Urothelium cell line (cell line): ENCODE results near the gene VENTX.

ENCODE experiments used
- DNase-seq: peaks from one replicate; pipeline ENCODE4 v3.0.0; 2011; ENCODE audit warnings: low spot score, mixed read lengths
- FAIRE-seq: peaks from 2 replicates; lab custom pipeline; 2011; peaks lifted over from hg19 to GRCh38; lab: Jason Lieb, UNC

The VENTX gene

DNA sequence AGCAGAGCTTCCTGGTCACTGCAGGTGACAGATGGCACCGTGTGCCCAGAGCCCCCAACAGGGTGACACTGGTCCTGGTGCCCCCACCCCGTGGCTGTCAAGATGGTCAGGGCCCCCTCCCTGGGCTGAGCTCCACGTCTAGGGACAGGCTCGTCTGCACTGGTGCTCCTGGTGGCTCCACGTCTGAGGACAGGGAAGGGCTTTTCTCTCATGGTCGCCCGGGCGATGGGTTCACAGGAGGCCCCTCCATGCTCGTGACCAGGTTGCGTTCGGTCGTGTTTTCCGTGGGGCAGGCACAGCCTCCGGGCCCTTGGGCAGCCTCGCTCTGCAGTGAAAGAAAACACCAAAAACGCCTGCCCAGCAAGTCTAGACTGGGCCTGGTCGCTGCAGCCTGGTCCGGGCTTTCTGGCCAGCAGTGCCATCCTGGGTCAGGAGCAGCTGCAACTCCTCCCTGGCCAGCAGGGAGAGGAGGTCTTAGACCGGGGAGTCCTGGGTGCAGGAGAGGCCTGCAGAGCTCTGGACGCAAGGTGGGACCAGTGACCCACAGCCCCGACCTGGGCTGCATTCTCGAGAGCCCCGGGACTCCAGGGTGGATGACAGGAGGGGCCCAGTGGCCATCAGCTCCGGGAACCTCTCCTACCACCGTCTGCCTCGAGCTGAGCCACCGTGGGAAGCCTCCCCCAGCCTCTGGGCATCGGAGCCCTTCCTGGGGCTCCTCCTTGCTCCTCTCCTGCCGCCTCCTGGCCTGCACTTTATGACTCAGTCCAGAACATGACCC, 35.5 kb upstream of the VENTX start:
- no peak for FAIRE-seq
- no peak for DNase-seq

DNA sequence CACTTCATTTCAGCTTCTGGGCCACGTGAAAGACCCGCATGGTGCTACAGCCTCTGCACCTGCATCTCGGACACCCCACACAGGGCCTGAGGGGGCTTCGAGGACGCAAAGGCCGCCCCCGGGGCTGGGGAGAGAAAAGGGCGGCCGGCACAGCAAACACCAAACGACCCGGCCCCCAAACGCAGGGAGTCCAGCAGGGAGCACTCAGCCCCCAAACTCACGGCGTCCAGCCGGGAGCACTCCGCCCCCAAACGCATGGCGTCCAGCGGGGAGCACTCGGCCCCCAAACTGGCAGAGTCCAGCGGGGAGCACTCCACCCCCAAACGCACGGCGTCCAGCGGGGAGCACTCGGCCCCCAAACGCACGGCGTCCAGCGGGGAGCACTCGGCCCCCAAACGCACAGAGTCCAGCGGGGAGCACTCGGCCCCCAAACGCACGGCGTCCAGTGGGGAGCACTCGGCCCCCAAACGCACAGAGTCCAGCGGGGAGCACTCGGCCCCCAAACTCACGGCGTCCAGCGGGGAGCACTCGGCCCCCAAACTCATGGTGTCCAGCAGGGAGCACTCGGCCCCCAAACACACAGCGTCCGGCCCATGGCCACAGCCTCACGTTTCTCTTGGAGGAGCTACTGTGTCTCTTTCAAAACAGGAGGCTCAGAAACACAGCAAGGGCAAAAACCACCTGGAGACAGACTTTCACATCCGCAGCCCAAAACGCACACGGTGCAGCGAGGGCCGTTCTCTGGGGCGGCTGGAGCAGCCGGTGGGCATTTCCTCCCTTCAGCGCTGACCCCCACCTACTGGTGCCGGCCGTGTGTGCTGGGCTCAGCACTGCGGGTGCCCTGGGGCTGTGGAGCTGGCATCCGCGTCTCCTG, 34.6 kb upstream of the VENTX start:
- no peak for FAIRE-seq
- DNase-seq, result no peak

DNA sequence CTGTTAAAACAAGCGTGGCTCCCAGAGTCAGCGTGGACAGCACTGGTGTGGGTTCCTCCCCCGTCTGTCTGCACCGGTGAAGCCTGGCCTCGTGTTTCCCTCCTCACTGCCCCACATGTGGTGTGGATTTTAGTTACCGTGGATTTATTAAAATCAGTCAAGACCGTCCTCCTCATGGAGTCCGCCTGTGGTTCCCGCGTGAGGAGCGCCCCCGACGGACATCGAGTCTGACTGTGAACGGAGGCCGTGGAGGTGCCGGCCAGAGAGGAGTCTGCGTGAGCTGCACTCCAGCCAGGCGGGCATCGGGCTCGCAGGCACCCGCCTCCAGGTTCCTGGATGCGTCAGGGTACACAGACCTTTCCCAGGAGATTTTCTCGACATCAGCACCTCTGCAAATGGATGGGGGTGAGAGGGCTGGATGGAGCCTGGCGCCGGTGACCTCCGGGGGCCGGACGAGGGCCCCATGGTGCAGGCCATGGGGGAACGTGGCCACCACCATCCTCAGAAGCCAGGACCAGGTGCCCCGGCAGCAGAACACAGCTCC, 33.9 kb upstream of the VENTX start:
- FAIRE-seq (no peak), DNase-seq (no peak)

DNA sequence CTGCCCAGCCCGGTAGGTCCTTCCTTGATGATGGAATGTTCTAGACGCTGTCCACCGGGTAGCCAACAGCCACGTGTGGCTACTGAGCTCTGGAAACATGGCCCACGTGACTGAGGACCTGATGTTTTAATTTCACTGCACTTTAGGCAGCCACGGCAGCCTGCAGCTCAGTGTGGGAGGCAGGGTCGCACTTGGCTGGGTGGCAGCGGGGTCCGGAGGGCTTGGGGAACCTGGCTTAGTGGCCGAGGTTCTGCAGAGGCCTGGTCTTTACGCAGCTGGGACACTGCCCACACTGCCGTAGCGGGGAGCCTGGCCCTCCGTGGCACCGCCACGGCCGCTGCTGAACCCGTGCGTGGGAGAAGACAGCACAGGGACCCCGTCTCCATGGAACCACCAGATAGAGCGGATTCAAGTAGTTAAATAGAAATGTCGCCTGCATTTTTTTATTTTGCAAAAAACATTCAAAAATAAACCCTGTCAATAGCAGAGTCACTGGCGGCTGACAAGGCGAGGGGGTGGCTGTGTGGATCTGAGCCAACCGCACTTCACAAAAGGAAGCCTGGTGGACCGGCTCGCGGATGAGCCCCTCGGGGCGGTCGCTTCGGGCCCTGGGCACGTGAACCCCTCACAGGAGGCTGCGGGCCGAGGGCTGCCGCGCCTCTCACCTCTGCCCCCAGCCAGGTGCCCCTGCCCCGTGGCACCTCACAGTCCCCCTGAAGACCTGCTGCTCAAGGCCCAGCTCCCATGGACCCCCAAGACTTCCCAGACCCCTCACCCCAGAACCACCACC, 33.2 kb upstream of the VENTX start:
- no peak for FAIRE-seq
- no peak for DNase-seq

DNA sequence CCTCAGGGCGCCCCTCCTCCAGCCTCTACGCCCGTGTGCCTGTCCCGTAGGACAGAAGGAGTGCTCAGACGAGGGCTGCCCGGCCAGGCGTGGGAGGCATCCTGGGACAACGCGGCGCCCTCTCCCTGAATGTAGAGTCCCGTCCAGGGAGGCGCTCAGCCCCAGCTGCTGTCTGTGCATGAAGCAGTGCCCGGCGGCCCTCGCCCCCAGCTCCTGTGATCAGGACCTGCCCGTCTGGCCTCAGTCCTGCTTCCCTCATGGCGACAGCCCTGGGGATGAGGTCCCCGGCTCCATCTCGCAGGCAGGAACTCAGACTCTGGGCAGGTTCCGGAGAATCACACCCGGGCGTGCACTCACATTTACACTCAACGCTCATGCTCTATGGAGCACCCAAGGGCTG, 32.5 kb upstream of the VENTX start:
- FAIRE-seq (no peak), DNase-seq (no peak)

DNA sequence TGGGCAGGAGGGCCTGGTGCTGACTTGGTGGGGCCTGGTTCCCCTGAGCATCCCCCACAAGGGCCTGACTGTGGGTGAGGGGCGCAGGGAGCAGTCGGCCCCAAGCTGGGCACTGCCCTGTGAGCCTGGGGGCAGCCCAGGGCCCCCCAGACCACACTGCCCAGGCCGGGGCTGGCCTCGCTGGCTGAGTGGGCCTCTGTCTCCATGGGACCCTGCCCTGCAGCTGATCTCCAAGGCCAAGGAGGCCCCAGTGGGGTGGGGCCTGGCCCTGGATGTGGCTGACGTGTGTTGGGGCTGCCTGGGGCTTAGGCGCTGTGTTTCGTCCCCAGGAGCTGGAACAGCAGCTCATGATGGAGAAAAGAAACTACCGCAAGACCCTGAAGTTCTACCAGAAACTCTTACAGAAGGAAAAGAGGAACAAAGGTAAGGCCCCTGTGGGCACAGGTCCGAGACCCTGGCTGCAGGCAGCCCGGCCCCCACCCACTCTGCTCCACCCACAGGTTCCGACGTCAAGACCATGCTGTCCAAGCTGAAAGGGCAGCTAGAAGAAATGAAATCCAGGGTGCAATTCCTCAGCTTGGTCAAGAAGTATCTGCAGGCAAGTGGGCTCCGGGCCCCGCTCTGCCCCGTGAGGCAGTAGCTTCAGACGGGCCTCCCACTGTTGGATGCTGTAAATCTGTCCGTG, 31.2 kb upstream of the VENTX start:
- DNase-seq (no peak), FAIRE-seq (no peak)

DNA sequence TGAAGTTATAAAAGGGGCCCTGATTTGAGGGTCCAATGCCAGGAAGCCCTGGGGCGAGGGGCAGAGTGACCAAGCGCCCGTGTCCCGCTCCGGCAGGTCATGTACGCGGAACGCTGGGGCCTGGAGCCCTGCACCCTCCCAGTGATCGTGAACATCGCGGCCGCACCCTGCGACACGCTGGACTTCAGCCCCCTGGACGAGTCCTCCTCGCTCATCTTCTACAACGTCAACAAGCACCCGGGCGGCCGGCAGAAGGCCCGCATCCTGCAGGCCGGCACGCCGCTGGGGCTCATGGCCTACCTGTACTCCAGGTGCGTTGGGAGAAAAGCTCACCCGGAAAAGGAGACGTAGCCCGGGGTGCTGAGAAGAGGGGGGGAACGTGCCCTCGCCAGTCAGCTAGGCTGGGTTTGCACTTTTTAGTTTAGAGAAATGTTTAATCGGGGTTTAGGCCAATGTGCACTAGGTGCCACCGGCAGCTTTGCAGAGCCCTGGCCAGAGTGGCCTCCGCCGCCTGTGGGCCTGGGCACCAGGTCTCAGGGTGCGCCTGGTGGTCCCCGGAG, 30.5 kb upstream of the VENTX start:
- FAIRE-seq, result no peak
- DNase-seq, result no peak

DNA sequence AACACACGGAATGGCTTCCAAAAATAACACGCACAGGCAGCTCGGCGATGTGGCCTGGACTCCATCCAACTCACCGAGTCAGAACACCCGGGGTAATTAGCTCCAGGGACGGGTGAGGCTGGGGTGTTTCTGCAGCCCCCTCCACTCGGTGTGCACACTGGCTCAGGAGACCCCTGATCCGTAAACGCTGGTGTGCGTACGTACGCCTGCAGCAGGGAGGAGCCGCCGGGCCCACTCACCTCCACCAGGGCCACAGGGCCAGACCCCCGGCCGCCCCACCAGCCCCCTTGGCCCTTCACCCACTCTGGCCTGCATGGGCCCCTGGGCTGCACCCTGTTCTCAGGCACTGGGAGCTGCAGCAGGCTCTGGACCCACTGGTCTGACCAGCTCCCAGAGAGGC, 30.0 kb upstream of the VENTX start:
- DNase-seq (no peak), FAIRE-seq (no peak)

DNA sequence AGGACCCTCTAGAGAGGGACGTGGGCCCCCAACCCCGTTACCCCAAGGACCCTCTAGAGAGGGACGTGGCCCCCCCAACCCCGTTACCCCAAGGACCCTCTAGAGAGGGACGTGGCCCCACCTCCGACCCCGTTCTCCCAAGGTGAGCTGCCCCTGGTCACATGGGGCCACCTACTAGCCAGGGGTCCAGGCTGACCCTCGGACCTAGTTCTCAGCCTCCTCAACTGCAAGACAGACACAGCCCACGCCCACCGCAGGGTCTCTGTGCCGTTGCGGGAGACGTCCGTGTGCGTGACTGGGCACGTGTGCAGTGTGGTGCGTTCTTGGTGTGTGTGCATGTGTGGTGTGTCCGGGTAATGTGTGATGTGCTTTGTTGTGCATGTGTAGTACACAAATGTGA, 29.2 kb upstream of the VENTX start:
- FAIRE-seq (no peak), DNase-seq (no peak)

DNA sequence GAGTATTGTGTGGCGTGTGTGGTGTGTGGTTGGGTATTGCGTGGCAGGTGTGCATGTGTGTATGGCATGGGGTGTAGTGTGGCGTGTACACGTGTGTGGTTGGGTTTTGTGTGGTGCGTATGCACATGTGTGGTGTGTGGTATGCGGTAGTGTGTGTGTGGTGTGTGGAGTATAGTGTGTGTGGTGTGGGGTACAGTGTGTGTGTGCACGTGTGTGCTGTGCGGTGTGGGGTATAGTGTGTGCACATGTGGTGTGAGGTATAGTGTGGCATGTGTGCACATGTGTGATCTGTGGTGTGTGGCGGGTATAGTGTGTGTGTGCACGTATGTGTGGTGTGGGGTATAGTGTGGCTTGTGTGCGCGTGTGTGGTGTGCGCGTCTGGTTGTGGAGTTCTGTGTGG, 28.5 kb upstream of the VENTX start:
- DNase-seq (no peak), FAIRE-seq (peak; percentile 91)

DNA sequence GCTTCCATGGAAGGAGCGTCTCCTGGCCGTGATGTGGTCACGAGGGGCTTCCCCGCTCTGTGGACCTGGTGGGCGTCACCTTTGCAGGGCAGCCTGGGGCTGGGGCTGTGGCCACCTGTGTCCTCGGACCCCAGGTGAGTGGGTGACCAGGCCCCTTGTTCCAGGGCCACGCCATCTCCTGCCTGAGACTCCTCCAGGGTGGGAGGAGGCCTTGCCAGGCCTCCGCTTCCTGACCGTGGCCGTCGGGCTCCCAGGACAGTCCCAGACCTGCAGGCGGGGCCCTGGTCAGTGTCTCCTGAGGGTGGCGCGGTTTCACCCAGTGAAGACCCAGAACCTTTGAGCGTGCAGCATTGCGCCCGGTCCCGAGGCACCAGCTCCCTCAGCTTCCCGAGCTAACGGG, 28.0 kb upstream of the VENTX start:
- DNase-seq (no peak), FAIRE-seq (no peak)

DNA sequence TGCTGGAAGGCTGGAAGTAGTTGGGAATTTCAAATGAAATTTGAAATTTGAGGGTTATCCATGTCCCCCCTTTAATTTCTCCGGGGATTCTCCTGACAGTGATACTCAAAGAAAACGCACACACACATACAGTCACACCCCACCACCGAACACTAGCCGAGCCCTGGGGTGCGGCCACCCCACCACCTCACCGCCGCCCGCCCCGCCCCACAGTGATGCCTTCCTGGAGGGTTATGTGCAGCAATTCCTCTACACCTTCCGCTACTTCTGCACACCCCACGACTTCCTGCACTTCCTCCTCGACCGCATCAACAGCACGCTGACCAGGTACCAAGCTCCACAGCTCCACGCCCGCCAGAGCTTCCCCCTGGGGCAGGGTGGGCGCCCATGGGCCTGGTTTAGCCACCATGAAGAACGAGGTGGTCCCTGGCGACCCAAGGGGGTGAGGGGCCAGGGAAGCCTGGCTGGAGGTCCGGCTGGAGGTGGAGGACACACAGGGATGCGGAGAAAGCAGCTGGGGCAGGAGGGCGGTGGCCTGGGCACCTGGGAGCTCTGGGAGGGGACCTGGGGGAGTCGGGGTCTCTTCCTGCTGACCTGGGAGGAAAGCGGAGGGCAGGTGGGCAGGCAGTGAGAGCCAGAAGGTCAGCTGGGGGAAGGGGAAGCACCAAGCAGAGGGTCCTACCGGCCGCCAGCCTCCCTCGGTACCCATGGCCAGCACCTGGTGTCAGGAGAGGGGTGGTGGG, 27.1 kb upstream of the VENTX start:
- FAIRE-seq, result no peak
- DNase-seq, result no peak

DNA sequence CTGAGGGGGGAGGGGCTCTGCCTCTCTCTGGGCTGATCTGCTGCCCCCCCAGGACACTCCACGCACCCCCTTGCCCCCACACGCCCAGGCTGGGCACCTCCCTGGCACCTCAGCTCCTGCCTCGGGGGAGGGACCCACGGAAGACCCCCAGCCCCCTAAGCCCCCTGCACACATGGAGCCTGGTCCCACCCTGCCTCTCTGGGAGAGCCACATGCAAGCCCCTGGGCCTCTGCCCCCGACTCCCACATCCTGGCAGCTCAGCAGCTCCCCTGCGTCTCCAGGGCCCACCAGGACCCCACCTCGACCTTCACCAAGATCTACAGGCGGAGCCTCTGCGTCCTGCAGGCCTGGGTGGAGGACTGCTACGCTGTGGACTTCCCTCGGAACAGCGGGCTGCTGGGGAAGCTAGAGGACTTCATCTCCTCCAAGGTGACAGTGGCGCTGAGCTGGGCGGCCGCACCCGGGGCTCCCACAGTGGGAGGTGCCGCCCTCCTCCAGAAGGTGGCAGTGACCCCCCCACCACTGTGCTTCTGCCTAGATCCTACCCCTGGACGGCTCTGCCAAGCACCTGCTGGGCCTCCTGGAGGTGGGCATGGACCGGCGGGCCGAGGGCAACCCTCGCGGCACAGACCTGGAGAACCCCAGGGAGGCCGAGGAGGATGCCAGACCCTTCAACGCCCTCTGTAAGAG, 26.4 kb upstream of the VENTX start:
- no peak for FAIRE-seq

DNA sequence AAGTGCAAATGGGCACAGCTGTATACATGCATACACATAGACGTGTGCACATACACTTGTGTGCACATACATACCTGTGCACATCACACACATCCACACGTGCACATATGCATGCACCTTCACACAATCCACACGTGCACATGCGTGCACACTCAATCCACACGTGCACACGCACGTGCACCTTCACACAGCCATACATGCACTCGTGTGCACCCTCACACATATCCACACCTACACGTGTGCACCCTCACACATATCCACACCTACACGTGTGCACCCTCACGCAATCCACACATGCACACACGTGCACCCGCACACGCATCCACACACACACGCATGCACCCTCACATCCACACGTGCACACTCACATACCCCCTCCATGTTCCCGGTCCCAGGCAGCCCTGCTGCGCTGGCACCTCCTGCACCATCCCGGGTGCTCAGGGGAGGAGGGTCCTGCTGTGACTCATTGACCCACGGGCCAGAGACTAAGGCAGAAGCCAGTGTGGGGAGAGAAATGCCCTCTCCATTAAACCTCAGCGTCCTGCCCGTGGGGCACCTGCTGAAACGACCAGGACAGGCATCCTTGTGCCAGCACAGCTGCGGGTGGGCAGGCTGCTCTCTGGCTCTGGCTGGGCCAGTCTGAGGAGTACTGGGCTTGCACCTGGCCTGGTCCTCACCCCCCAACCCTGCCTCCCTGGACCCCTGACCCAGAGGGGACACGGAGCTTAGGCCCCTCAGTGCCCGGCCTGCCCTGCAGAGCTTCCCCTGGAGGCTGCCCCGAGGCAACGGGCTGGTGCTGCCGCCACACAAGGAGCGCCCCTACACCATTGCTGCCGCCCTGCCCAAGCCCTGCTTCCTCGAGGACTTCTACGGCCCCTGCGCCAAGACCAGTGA, 25.4 kb upstream of the VENTX start:
- FAIRE-seq, result peak; percentile 74
- DNase-seq, result no peak

More for the DNA sequence above, 26.4 kb upstream of the VENTX start:
- no peak for DNase-seq

DNA sequence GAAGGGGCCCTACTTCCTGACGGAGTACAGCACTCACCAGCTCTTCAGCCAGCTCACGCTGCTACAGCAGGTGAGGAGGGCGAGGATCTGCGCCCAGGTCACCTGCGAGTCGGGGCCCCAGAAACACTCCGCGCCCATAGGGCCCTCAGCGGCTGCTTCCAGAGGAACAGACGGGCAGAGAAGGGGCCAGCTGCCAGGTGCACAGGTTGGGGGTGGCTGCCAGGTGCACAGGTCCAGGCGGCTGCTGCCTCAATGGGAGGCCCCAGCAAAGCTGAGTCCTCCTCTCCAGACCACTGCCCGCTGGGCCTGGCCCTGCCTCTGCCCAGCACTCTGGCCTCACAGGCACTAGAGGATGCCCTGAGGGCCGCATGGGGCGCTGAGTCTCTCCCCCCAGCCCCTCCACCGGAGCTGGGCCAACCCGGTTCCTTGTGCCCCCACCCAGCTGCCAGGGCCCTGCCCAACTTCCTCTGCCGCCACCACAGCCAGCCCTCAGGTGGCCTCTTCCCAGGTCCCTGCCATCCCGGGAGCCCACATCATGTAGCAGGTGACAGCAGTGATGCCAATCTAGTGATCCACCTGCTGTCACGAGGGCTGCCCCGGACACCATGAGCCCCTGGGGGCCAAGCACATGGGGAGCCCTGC, 24.7 kb upstream of the VENTX start:
- no peak for FAIRE-seq
- DNase-seq, result no peak

DNA sequence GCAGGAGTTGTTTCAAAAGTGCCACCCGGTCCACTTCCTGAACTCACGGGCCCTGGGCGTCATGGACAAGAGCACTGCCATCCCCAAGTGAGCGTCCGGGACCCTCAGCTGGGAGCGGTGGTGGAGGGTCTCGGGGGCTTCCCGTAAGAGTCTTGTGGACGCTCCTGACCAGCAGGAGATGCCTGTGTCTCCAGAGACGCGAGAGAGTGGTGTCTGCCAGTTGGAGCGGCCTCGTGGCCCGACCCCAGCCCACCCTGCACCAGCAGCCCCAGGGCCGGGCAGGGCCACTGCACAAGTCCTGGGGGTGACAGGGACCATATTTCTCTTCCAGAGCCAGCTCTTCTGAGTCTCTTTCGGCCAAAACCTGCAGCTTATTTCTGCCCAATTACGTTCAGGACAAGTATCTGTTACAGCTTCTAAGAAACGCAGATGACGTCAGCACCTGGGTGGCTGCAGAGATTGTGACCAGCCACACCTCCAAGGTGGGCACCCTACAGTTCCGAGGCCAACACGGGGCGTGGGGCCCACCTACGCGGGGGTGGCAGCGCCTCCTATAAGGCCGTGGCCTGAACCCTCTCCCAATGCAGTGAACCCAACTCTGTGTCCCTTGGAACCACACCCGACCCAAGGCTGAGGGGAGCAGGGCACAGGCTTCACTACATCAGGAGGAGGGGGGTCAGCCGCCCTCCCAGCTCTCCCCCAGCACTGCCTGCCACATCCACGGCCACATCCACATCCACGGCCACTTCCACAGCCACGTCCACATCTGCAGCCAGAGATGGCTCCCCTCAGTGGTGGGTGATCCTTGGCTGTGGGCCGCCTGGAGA, 23.8 kb upstream of the VENTX start:
- DNase-seq (no peak), FAIRE-seq (no peak)
